ENCODE data around the gene CFAP97. TPM values are rescaled to one million over a fixed set of nuclear protein-coding genes. Genes with fewer than 3 reads are reported as not detected.

CFAP97 gene
- total and polyA plus RNA-seq, 9 of the 15 experiments (the other 6 are each of a cell fraction or from before 2014, with no cell fraction given), result 17.3 to 57.8 (median 44.4) TPM

DNA sequence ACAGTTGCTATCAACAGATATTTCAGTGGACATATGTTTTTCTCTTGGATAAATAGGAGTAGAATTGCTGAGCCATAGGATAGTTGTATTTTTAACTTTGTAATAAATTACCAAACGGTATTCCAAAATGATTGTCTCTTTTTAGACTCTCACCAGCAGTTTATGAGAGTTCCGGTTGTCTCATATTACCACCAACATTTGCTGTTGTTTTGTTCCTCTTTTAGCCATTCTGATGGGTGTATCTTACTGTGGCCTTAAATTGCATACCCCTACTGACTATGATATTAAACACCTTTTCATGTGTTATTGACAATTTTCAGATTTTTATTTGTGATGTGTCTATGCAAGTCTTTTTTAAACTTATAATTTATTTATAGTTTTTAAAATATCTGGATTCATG is 45.3 kb upstream of the CFAP97 start:
- Histone ChIP-seq H3K79me2 (ENCODE audit: control insufficient read depth, insufficient read depth, low read length) (no peaks in the 10 kb centered on the region), H3K36me3 (ENCODE audit: control insufficient read depth, insufficient read depth, low read length) (no peaks in the 10 kb centered on the region), H3K4me1 (replicated peaks in 1 of 2; ENCODE audit: control insufficient read depth in 2 of 2, insufficient read depth in 2 of 2, low read length in 2 of 2) (no peaks in the 10 kb centered on the region; a peak in 2 of 5 replicates), H4K20me1 (replicated peaks; ENCODE audit: control insufficient read depth, insufficient read depth, low read length) (no peaks in the 10 kb centered on the region), H3K4me2 (ENCODE audit: insufficient read depth, low read length) (no peak overlapping the region), H3K27me3 (ENCODE audit: control insufficient read depth in 2 of 2, insufficient read depth in 2 of 2, low read length in 2 of 2) (no peaks in the 10 kb centered on the region), H3K9ac (ENCODE audit: insufficient read depth in 1 of 2, low read depth in 2 of 2, low read length in 2 of 2) (no peak overlapping the region), H3K27ac (ENCODE audit: extremely low read depth, low read depth, low read length) (no peak overlapping the region), H3K4me3 (no peak overlapping the region), H2AFZ (ENCODE audit: low read depth, low read length) (no peak overlapping the region), H3K9me3 (replicated peaks; ENCODE audit: control insufficient read depth, insufficient read depth, low read depth, low read length) (no peaks in the 10 kb centered on the region), H3K9me1 (ENCODE audit: control insufficient read depth, insufficient read depth, low read length) (no peaks in the 10 kb centered on the region)
- TF ChIP-seq ZNF23 (CRISPR knock-in tag; IDR thresholded peaks at IDR 0.05) (no peak), CXXC5 (CRISPR knock-in tag; IDR thresholded peaks at IDR 0.05) (no peak), RAD21 (CRISPR knock-in tag; conservative IDR thresholded peaks at IDR 0.05 in 1 of 2, IDR thresholded peaks at IDR 0.05 in 1 of 2) (no peak), ZNF717 (CRISPR knock-in tag; IDR thresholded peaks at IDR 0.05) (no peak)
- TF ChIP-seq, protein P1, sequence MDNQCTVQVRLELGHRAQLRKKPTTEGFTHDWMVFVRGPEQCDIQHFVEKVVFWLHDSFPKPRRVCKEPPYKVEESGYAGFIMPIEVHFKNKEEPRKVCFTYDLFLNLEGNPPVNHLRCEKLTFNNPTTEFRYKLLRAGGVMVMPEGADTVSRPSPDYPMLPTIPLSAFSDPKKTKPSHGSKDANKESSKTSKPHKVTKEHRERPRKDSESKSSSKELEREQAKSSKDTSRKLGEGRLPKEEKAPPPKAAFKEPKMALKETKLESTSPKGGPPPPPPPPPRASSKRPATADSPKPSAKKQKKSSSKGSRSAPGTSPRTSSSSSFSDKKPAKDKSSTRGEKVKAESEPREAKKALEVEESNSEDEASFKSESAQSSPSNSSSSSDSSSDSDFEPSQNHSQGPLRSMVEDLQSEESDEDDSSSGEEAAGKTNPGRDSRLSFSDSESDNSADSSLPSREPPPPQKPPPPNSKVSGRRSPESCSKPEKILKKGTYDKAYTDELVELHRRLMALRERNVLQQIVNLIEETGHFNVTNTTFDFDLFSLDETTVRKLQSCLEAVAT (IDR thresholded peaks at IDR 0.05), result no peak
- FAIRE-seq (no peak), DNase-seq (ENCODE audit: extremely low read depth in 1 of 4, low spot score in 3 of 4) (no peak), ATAC-seq (peak; percentile 57; the same call in 2 of the 3 replicates)
- in situ Hi-C loops (cut with MboI), result no loop called here
- BruUV-seq (replicated peaks), result no TSS peak
- POLR2A ChIA-PET, result no interaction called here
- WGBS (ENCODE audit: insufficient coverage, low coverage, missing lambda C conversion rate), result 39% methylated on average over 2 of the region's 2 CpGs
- intact Hi-C loops (cut with micrococcal nuclease), result loop anchor here (5.0 kb wide), 1 partner anchor 37 kb away; no protein-coding TSS in a partner anchor
- CTCF ChIA-PET (ENCODE audit: low intra/inter-chr PET ratio), result no interaction called here
